ENCODE measurements around the gene ZNF133.

Gene ZNF133

DNA sequence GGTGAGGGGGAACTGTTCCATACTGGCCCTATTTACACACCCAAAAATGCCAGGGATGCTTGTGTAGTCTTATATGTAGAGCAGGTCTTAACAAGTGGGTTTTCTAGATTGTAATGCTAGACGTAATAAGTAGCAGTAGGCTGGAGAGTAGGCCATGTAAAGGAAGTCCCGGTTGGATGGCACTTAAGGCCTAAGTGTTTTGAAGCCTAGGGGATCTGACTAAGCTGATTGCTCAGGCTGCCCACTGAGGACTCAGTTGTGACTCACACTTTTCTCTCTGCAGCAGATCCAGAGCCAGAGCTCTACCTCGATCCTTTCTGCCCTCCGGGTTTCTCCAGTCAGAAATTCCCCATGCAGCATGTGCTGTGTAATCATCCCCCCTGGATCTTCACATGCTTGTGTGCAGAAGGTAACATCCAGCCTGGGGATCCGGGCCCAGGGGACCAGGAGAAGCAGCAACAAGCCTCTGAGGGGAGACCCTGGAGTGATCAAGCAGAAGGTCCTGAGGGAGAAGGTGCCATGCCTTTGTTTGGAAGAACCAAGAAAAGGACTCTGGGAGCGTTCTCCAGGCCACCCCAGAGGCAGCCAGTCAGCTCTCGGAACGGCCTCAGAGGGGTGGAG, 26.6 kb downstream of the ZNF133 start:
- TF ChIP-seq CSDC2 (CRISPR knock-in tag; IDR thresholded peaks at IDR 0.05) = no peak
- no peak for TF ChIP-seq ESRRG (CRISPR knock-in tag; IDR thresholded peaks at IDR 0.05)
- TF ChIP-seq TCF4 (CRISPR knock-in tag; IDR thresholded peaks at IDR 0.05; ENCODE audit: borderline replicate concordance) = no peak
- TF ChIP-seq ZC3H10 (CRISPR knock-in tag; IDR thresholded peaks at IDR 0.05) = no peak

GRCh38 chr20:18316166-18316565, 27.8 kb downstream of the ZNF133 start:
- TF ChIP-seq, protein P1, sequence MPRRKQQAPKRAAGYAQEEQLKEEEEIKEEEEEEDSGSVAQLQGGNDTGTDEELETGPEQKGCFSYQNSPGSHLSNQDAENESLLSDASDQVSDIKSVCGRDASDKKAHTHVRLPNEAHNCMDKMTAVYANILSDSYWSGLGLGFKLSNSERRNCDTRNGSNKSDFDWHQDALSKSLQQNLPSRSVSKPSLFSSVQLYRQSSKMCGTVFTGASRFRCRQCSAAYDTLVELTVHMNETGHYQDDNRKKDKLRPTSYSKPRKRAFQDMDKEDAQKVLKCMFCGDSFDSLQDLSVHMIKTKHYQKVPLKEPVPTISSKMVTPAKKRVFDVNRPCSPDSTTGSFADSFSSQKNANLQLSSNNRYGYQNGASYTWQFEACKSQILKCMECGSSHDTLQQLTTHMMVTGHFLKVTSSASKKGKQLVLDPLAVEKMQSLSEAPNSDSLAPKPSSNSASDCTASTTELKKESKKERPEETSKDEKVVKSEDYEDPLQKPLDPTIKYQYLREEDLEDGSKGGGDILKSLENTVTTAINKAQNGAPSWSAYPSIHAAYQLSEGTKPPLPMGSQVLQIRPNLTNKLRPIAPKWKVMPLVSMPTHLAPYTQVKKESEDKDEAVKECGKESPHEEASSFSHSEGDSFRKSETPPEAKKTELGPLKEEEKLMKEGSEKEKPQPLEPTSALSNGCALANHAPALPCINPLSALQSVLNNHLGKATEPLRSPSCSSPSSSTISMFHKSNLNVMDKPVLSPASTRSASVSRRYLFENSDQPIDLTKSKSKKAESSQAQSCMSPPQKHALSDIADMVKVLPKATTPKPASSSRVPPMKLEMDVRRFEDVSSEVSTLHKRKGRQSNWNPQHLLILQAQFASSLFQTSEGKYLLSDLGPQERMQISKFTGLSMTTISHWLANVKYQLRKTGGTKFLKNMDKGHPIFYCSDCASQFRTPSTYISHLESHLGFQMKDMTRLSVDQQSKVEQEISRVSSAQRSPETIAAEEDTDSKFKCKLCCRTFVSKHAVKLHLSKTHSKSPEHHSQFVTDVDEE (CRISPR knock-in tag; IDR thresholded peaks at IDR 0.05) = no peak
- TF ChIP-seq ZNF565 (CRISPR knock-in tag; conservative IDR thresholded peaks at IDR 0.05; ENCODE audit: low read depth) (no peak), ZFP30 (CRISPR knock-in tag; IDR thresholded peaks at IDR 0.05) (no peak), TCF4 (CRISPR knock-in tag; IDR thresholded peaks at IDR 0.05; ENCODE audit: borderline replicate concordance) (no peak), ZNF8 (CRISPR knock-in tag; IDR thresholded peaks at IDR 0.05) (no peak), ARNTL (CRISPR knock-in tag; IDR thresholded peaks at IDR 0.05; ENCODE audit: borderline replicate concordance, low read depth) (no peak), TOX (CRISPR knock-in tag; IDR thresholded peaks at IDR 0.05; ENCODE audit: borderline replicate concordance) (no peak), ISL1 (CRISPR knock-in tag; IDR thresholded peaks at IDR 0.05) (no peak), CSDC2 (CRISPR knock-in tag; IDR thresholded peaks at IDR 0.05) (no peak), POU6F1 (CRISPR knock-in tag; IDR thresholded peaks at IDR 0.05; ENCODE audit: borderline replicate concordance, low read depth) (no peak)
- TF ChIP-seq, protein P2, sequence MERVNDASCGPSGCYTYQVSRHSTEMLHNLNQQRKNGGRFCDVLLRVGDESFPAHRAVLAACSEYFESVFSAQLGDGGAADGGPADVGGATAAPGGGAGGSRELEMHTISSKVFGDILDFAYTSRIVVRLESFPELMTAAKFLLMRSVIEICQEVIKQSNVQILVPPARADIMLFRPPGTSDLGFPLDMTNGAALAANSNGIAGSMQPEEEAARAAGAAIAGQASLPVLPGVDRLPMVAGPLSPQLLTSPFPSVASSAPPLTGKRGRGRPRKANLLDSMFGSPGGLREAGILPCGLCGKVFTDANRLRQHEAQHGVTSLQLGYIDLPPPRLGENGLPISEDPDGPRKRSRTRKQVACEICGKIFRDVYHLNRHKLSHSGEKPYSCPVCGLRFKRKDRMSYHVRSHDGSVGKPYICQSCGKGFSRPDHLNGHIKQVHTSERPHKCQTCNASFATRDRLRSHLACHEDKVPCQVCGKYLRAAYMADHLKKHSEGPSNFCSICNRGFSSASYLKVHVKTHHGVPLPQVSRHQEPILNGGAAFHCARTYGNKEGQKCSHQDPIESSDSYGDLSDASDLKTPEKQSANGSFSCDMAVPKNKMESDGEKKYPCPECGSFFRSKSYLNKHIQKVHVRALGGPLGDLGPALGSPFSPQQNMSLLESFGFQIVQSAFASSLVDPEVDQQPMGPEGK (CRISPR knock-in tag; IDR thresholded peaks at IDR 0.05; ENCODE audit: borderline replicate concordance) = no peak
- ATAC-seq = no peak

More for the DNA sequence above, 26.6 kb downstream of the ZNF133 start:
- ATAC-seq = no peak

GRCh38 chr20:18321316-18321715, 33.0 kb downstream of the ZNF133 start:
- TF ChIP-seq PPARA (CRISPR knock-in tag; IDR thresholded peaks at IDR 0.05; ENCODE audit: borderline replicate concordance) = no peak
- TF ChIP-seq POU6F1 (CRISPR knock-in tag; IDR thresholded peaks at IDR 0.05; ENCODE audit: borderline replicate concordance, low read depth) = no peak
- no peak for TF ChIP-seq ZFP30 (CRISPR knock-in tag; IDR thresholded peaks at IDR 0.05)
- TF ChIP-seq CSDC2 (CRISPR knock-in tag; IDR thresholded peaks at IDR 0.05) = no peak
- TF ChIP-seq, protein P2 (CRISPR knock-in tag; IDR thresholded peaks at IDR 0.05; ENCODE audit: borderline replicate concordance) = no peak
- TF ChIP-seq OSR1 (CRISPR knock-in tag; IDR thresholded peaks at IDR 0.05) = no peak
- TF ChIP-seq CREB5 (CRISPR knock-in tag; IDR thresholded peaks at IDR 0.05; ENCODE audit: low read depth) = no peak
- TF ChIP-seq ZNF70 (CRISPR knock-in tag; IDR thresholded peaks at IDR 0.05) = no peak
- no peak for TF ChIP-seq ZC3H10 (CRISPR knock-in tag; IDR thresholded peaks at IDR 0.05)
- TF ChIP-seq TCF4 (CRISPR knock-in tag; IDR thresholded peaks at IDR 0.05; ENCODE audit: borderline replicate concordance) = no peak
- TF ChIP-seq ARNTL (CRISPR knock-in tag; IDR thresholded peaks at IDR 0.05; ENCODE audit: borderline replicate concordance, low read depth) = no peak
- no peak for TF ChIP-seq ZNF8 (CRISPR knock-in tag; IDR thresholded peaks at IDR 0.05)
- no peak for TF ChIP-seq SNAI2 (CRISPR knock-in tag; IDR thresholded peaks at IDR 0.05)
- TF ChIP-seq ESRRG (CRISPR knock-in tag; IDR thresholded peaks at IDR 0.05) = no peak
- ATAC-seq = no peak
